ENCODE data around the gene RAB11FIP4. TPM values are rescaled to one million over a fixed set of nuclear protein-coding genes. Genes with fewer than 3 reads are reported as not detected.

The RAB11FIP4 gene
- total RNA-seq, 1 donor from 2014 or later: 1.0 TPM

GRCh38 chr17:31509095-31509804 lies 117.8 kb downstream of the RAB11FIP4 start:
- peaks cover 0 to 3% (median 0%) of the 10 kb centered on the region in 3 donors for H3K27me3 ChIP-seq (ENCODE audit: control insufficient read depth in 3 of 3, insufficient read depth in 3 of 3, low read length in 3 of 3)
- H3K9ac ChIP-seq (ENCODE audit: low read depth in 1 of 3, low read length in 3 of 3): peak overlapping the region in 1 of 3 donors; percentile 62
- H3K4me1 ChIP-seq (ENCODE audit: control insufficient read depth in 3 of 3, insufficient read depth in 3 of 3, low read length in 3 of 3): peaks cover 13 to 23% (median 18%) of the 10 kb centered on the region in 3 donors
- H3K36me3 ChIP-seq (ENCODE audit: control insufficient read depth in 3 of 3, insufficient read depth in 3 of 3, low read length in 3 of 3): no peaks in the 10 kb centered on the region
- no peak overlapping the region for H3K4me3 ChIP-seq (ENCODE audit: low read length in 3 of 3)
- no peaks in the 10 kb centered on the region for H3K9me3 ChIP-seq (ENCODE audit: control insufficient read depth in 3 of 3, low read length in 3 of 3)
- H3K27ac ChIP-seq (ENCODE audit: low read depth, low read length): no peak overlapping the region

- H3K36me3 ChIP-seq (ENCODE audit: control insufficient read depth in 3 of 3, insufficient read depth in 3 of 3, low read length in 3 of 3): no peaks in the 10 kb centered on the region
- no peak overlapping the region for H3K27ac ChIP-seq (ENCODE audit: low read depth, low read length)
- peak overlapping the region in 2 of 3 donors; percentile 29 to 60 for H3K4me3 ChIP-seq (ENCODE audit: low read length in 3 of 3)
- H3K9ac ChIP-seq (ENCODE audit: low read depth in 1 of 3, low read length in 3 of 3): peak overlapping the region in 1 of 3 donors; percentile 62
- peaks cover 0 to 3% (median 0%) of the 10 kb centered on the region in 3 donors for H3K27me3 ChIP-seq (ENCODE audit: control insufficient read depth in 3 of 3, insufficient read depth in 3 of 3, low read length in 3 of 3)
- no peaks in the 10 kb centered on the region for H3K9me3 ChIP-seq (ENCODE audit: control insufficient read depth in 3 of 3, low read length in 3 of 3)
- H3K4me1 ChIP-seq (ENCODE audit: control insufficient read depth in 3 of 3, insufficient read depth in 3 of 3, low read length in 3 of 3): peaks cover 13 to 23% (median 18%) of the 10 kb centered on the region in 3 donors
Measured at GRCh38 chr17:31509805-31510177, 118.3 kb downstream of the RAB11FIP4 start.

GRCh38 chr17:31510308-31511194 lies 119.1 kb downstream of the RAB11FIP4 start:
- H3K9me3 ChIP-seq (ENCODE audit: control insufficient read depth in 3 of 3, low read length in 3 of 3): no peaks in the 10 kb centered on the region
- H3K27me3 ChIP-seq (ENCODE audit: control insufficient read depth in 3 of 3, insufficient read depth in 3 of 3, low read length in 3 of 3): peaks cover 0 to 3% (median 0%) of the 10 kb centered on the region in 3 donors
- H3K36me3 ChIP-seq (ENCODE audit: control insufficient read depth in 3 of 3, insufficient read depth in 3 of 3, low read length in 3 of 3): no peaks in the 10 kb centered on the region
- H3K4me1 ChIP-seq (ENCODE audit: control insufficient read depth in 3 of 3, insufficient read depth in 3 of 3, low read length in 3 of 3): peaks cover 13 to 23% (median 18%) of the 10 kb centered on the region in 3 donors
- peak overlapping the region in 2 of 3 donors; percentile 29 to 60 for H3K4me3 ChIP-seq (ENCODE audit: low read length in 3 of 3)
- H3K27ac ChIP-seq (ENCODE audit: low read depth, low read length): no peak overlapping the region
- H3K9ac ChIP-seq (ENCODE audit: low read depth in 1 of 3, low read length in 3 of 3): peak overlapping the region in 1 of 3 donors; percentile 62

GRCh38 chr17:31511195-31511578 lies 119.7 kb downstream of the RAB11FIP4 start:
- H3K4me1 ChIP-seq (ENCODE audit: control insufficient read depth in 3 of 3, insufficient read depth in 3 of 3, low read length in 3 of 3): peaks cover 13 to 23% (median 18%) of the 10 kb centered on the region in 3 donors
- no peaks in the 10 kb centered on the region for H3K36me3 ChIP-seq (ENCODE audit: control insufficient read depth in 3 of 3, insufficient read depth in 3 of 3, low read length in 3 of 3)
- no peak overlapping the region for H3K27ac ChIP-seq (ENCODE audit: low read depth, low read length)
- H3K9me3 ChIP-seq (ENCODE audit: control insufficient read depth in 3 of 3, low read length in 3 of 3): no peaks in the 10 kb centered on the region
- no peak overlapping the region for H3K4me3 ChIP-seq (ENCODE audit: low read length in 3 of 3)
- peaks cover 0 to 3% (median 0%) of the 10 kb centered on the region in 3 donors for H3K27me3 ChIP-seq (ENCODE audit: control insufficient read depth in 3 of 3, insufficient read depth in 3 of 3, low read length in 3 of 3)
- H3K9ac ChIP-seq (ENCODE audit: low read depth in 1 of 3, low read length in 3 of 3): no peak overlapping the region

- no peak overlapping the region for H3K27ac ChIP-seq (ENCODE audit: low read depth, low read length)
- no peaks in the 10 kb centered on the region for H3K36me3 ChIP-seq (ENCODE audit: control insufficient read depth in 3 of 3, insufficient read depth in 3 of 3, low read length in 3 of 3)
- H3K27me3 ChIP-seq (ENCODE audit: control insufficient read depth in 3 of 3, insufficient read depth in 3 of 3, low read length in 3 of 3): peaks cover 0 to 3% (median 0%) of the 10 kb centered on the region in 3 donors
- H3K4me3 ChIP-seq (ENCODE audit: low read length in 3 of 3): no peak overlapping the region
- no peak overlapping the region for H3K9ac ChIP-seq (ENCODE audit: low read depth in 1 of 3, low read length in 3 of 3)
- no peaks in the 10 kb centered on the region for H3K9me3 ChIP-seq (ENCODE audit: control insufficient read depth in 3 of 3, low read length in 3 of 3)
- H3K4me1 ChIP-seq (ENCODE audit: control insufficient read depth in 3 of 3, insufficient read depth in 3 of 3, low read length in 3 of 3): peaks cover 13 to 23% (median 18%) of the 10 kb centered on the region in 3 donors
Measured at GRCh38 chr17:31511580-31511979, 120.1 kb downstream of the RAB11FIP4 start.

- H3K9me3 ChIP-seq (ENCODE audit: control insufficient read depth in 3 of 3, low read length in 3 of 3): no peaks in the 10 kb centered on the region
- H3K27ac ChIP-seq (ENCODE audit: low read depth, low read length): no peak overlapping the region
- peaks cover 13 to 23% (median 18%) of the 10 kb centered on the region in 3 donors for H3K4me1 ChIP-seq (ENCODE audit: control insufficient read depth in 3 of 3, insufficient read depth in 3 of 3, low read length in 3 of 3)
- H3K4me3 ChIP-seq (ENCODE audit: low read length in 3 of 3): no peak overlapping the region
- H3K9ac ChIP-seq (ENCODE audit: low read depth in 1 of 3, low read length in 3 of 3): no peak overlapping the region
- peaks cover 0 to 3% (median under 1%) of the 10 kb centered on the region in 3 donors for H3K27me3 ChIP-seq (ENCODE audit: control insufficient read depth in 3 of 3, insufficient read depth in 3 of 3, low read length in 3 of 3)
- no peaks in the 10 kb centered on the region for H3K36me3 ChIP-seq (ENCODE audit: control insufficient read depth in 3 of 3, insufficient read depth in 3 of 3, low read length in 3 of 3)
Measured at GRCh38 chr17:31512104-31512740, 120.7 kb downstream of the RAB11FIP4 start.

GRCh38 chr17:31512796-31513195 lies 121.3 kb downstream of the RAB11FIP4 start:
- Histone ChIP-seq H3K27me3 (ENCODE audit: control insufficient read depth in 3 of 3, insufficient read depth in 3 of 3, low read length in 3 of 3) (peaks cover 3 to 5% (median 3%) of the 10 kb centered on the region in 3 donors), H3K36me3 (ENCODE audit: control insufficient read depth in 3 of 3, insufficient read depth in 3 of 3, low read length in 3 of 3) (no peaks in the 10 kb centered on the region), H3K4me3 (ENCODE audit: low read length in 3 of 3) (no peak overlapping the region), H3K9me3 (ENCODE audit: control insufficient read depth in 3 of 3, low read length in 3 of 3) (no peaks in the 10 kb centered on the region), H3K27ac (ENCODE audit: low read depth, low read length) (no peak overlapping the region), H3K4me1 (ENCODE audit: control insufficient read depth in 3 of 3, insufficient read depth in 3 of 3, low read length in 3 of 3) (peaks cover 13 to 23% (median 18%) of the 10 kb centered on the region in 3 donors), H3K9ac (ENCODE audit: low read depth in 1 of 3, low read length in 3 of 3) (no peak overlapping the region)

GRCh38 chr17:31513731-31514427 lies 122.4 kb downstream of the RAB11FIP4 start:
- H3K36me3 ChIP-seq (ENCODE audit: control insufficient read depth in 3 of 3, insufficient read depth in 3 of 3, low read length in 3 of 3): no peaks in the 10 kb centered on the region
- H3K27me3 ChIP-seq (ENCODE audit: control insufficient read depth in 3 of 3, insufficient read depth in 3 of 3, low read length in 3 of 3): peaks cover 3 to 5% (median 3%) of the 10 kb centered on the region in 3 donors
- H3K27ac ChIP-seq (ENCODE audit: low read depth, low read length): no peak overlapping the region

GRCh38 chr17:31515267-31515666 lies 123.8 kb downstream of the RAB11FIP4 start:
- Histone ChIP-seq H3K4me3 (ENCODE audit: low read length in 3 of 3) (no peak overlapping the region), H3K27ac (ENCODE audit: low read depth, low read length) (no peak overlapping the region), H3K27me3 (ENCODE audit: control insufficient read depth in 3 of 3, insufficient read depth in 3 of 3, low read length in 3 of 3) (peaks cover 0 to 5% (median 3%) of the 10 kb centered on the region in 3 donors), H3K36me3 (ENCODE audit: control insufficient read depth in 3 of 3, insufficient read depth in 3 of 3, low read length in 3 of 3) (no peaks in the 10 kb centered on the region), H3K9ac (ENCODE audit: low read depth in 1 of 3, low read length in 3 of 3) (no peak overlapping the region), H3K9me3 (ENCODE audit: control insufficient read depth in 3 of 3, low read length in 3 of 3) (no peaks in the 10 kb centered on the region), H3K4me1 (ENCODE audit: control insufficient read depth in 3 of 3, insufficient read depth in 3 of 3, low read length in 3 of 3) (peaks cover 6 to 14% (median 10%) of the 10 kb centered on the region in 3 donors)

More at GRCh38 chr17:31513731-31514427, 122.4 kb downstream of the RAB11FIP4 start:
- H3K9ac ChIP-seq (ENCODE audit: low read depth in 1 of 3, low read length in 3 of 3): no peak overlapping the region
- H3K9me3 ChIP-seq (ENCODE audit: control insufficient read depth in 3 of 3, low read length in 3 of 3): no peaks in the 10 kb centered on the region
- H3K4me1 ChIP-seq (ENCODE audit: control insufficient read depth in 3 of 3, insufficient read depth in 3 of 3, low read length in 3 of 3): peaks cover 13 to 23% (median 18%) of the 10 kb centered on the region in 3 donors
- H3K4me3 ChIP-seq (ENCODE audit: low read length in 3 of 3): no peak overlapping the region
